Heart left ventricle (tissue), 13 donors: ENCODE measurements around the gene ZNRD2.
"Not testable (repeated sequence)": the region's sequence is repeated elsewhere in the genome, so short reads cannot be mapped to it uniquely, and the experiment has no call there.

Source experiments
- POLR2A ChIP-seq, 2 donors: fragments of 450-650 bp; IDR thresholded peaks; one replicate each; pipeline ENCODE4 v1.6.1; 2017; ENCODE audit warnings: antibody characterized with exemption in 2 of 2, mild to moderate bottlenecking in 2 of 2, moderate library complexity in 2 of 2
- TF ChIP-seq, protein P1 (sequence below), 12 donors: fragments of 200-600 bp; sonication (generic) in 4 of 12; IDR thresholded peaks; one replicate each; pipeline versions ENCODE4 v1.5.0 to v1.8.0; 2018 to 2022; ENCODE audit warnings: antibody characterized with exemption in 12 of 12, mild to moderate bottlenecking in 5 of 12
- donor health status: ischemic (EF 13 %, LVEDD 7.1; RV severe dilation, severe dysfunction).
- donor health status: DM: no; HTN: yes; CAD: no.
- donor health status: DM: no; HTN: no; CAD: no.
- donor health status: ischemic (EF 25% LVEDD 6.9; RV normal size, moderate dysfunction).
- donor health status: ischemic (EF 25% LVEDD 5.7; RV mildly dilated, moderate dysfunction).
- donor health status: ischemic (EF 35%, LVEDD 5.7; RV mildly dilated, moderate dysfunction).
- donor health status: nonischemic (EF 11% LVEDD 7.7; RV severe dilation, severe dysfunction).
- donor health status: DM: yes; HTN: yes; CAD: no.
- donor health status: PGD.
- donor health status: ischemic (EF 29% LVEDD 5.4; RV normal size, mild dysfunction).
- donor health status: nonischemic (EF 23%, LVEDD 6.1; RV moderate dilation, normal function).

DNA sequence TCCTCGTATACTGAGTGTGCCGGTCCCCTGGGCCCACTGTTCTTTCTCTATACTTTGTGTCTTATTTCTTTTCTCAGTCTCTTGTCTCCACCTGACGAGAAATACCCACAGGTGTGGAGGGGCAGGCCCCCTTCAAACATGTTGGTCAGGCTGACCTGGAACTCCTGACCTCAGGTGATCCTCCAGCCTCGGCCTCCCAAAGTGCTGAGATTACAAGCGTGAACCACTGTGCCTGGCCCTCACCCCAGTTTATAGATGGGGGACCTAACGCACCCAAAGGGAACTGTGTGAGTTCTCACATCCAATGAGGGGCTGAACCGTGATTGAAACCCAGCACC, 46.7 kb upstream of the ZNRD2 start:
- not testable (repeated sequence) for TF ChIP-seq POLR2A (IDR thresholded peaks at IDR 0.05)
- TF ChIP-seq, protein P1, sequence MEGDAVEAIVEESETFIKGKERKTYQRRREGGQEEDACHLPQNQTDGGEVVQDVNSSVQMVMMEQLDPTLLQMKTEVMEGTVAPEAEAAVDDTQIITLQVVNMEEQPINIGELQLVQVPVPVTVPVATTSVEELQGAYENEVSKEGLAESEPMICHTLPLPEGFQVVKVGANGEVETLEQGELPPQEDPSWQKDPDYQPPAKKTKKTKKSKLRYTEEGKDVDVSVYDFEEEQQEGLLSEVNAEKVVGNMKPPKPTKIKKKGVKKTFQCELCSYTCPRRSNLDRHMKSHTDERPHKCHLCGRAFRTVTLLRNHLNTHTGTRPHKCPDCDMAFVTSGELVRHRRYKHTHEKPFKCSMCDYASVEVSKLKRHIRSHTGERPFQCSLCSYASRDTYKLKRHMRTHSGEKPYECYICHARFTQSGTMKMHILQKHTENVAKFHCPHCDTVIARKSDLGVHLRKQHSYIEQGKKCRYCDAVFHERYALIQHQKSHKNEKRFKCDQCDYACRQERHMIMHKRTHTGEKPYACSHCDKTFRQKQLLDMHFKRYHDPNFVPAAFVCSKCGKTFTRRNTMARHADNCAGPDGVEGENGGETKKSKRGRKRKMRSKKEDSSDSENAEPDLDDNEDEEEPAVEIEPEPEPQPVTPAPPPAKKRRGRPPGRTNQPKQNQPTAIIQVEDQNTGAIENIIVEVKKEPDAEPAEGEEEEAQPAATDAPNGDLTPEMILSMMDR (IDR thresholded peaks at IDR 0.05): not testable (repeated sequence)
